Cerebellar cortex (tissue), 1 donor: ENCODE measurements around the gene CPXM1.
"Not testable (repeated sequence)": the region's sequence is repeated elsewhere in the genome, so short reads cannot be mapped to it uniquely, and the experiment has no call there.

Experiments used
- DNase-seq: peaks from one replicate; pipeline ENCODE4 v3.0.0-alpha.2; 2015; ENCODE audit warnings: low spot score

Gene CPXM1

DNA sequence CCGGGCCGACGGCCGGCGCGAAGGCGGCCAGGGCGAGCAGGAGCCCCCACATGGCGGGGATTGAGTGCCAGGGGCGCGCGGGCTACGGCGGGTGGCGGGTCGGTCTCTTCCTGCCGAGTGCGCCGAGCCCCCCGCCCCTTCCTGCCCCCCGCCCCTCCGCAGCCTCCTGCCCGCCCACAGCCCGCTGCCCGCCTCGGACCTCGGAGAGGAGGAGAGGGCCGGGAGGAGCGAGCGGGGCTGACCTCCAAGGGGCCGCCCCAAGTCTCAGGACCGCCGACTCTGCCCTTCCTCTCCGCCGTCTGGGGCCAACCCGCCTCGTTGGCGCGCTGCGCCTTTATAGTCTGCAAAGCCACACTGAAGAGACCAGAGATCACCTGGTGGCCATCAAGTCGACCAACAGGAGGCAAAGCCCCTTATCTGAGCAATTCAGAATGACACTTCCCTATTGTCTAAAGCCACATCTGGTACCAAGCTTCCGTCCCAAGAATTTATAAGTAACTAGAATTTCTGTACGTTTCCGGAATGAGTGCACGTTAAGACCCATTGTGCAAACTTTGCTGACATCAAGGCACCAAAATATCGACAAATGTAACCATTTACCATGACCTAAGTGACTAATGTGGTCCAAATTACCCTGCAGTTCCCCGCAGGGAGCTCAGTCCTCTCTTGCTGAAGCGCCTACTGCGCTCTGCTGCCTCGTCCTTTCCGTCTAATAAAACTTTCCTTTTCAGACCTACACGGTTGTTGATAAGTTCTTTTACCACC is at the start of gene CPXM1:
Gene CPXM1, minus strand, starts transcription at position 107 of the 765 bp plus-strand sequence. Its CDS starts 55 bp downstream, at position 52.
- no peak for DNase-seq

DNA sequence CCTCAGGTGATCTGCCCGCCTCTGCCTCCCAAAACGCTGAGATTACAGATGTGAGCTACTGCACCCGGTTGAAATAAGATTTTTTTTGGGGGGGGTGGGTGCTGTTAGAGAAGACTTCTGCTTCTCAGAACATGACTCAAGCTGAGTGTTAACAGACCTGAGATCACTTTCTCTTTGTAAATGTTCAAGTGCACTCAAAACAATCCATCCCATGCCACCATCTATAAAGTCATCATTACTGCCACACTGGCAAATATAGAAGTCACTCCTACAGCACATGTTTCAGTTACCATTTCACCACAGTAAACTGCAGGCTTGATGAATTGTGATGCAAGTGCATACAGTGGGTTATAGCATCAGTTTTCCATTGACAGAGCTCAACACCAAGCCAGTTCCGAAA is 49.1 kb upstream of the CPXM1 start:
- DNase-seq = no peak

DNA sequence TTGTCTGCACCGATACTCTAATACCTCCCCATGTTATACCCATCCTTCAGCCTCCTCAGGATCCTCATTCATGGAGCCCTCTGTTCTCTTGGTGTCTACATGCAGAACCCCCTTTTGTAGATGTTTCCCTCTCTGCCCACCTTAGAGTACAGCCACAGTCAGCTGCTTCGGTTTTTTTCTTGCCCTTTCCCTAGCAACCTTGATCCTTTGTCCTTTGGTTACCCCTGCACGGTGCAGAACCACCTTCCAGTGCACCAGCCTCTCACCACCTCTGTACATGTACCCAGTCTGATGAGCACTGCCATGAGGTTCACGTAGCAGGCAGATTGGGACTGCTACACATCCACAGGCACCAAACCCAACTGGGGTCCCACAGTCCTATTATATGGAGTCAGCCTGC is 47.4 kb upstream of the CPXM1 start:
- DNase-seq = no peak

DNA sequence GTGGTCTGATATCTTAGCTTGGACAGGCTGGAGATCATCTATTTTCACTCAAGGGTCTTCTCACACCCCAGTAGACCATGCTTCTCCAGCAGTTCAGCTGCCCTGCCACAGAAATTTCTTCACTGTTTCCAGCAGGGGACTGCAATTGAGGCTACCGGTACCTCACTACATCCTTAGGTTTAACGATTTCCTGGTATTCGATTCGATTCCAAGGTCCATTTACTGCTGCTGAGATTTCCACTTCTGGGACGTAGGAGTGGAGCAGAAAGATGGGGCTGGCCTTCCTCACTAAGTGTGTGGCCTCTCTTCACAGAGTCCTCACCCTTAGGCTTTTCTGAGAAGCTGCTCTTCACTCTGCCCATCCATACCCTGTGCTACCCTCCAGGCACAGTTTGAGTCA is 46.3 kb upstream of the CPXM1 start:
- no peak for DNase-seq

DNA sequence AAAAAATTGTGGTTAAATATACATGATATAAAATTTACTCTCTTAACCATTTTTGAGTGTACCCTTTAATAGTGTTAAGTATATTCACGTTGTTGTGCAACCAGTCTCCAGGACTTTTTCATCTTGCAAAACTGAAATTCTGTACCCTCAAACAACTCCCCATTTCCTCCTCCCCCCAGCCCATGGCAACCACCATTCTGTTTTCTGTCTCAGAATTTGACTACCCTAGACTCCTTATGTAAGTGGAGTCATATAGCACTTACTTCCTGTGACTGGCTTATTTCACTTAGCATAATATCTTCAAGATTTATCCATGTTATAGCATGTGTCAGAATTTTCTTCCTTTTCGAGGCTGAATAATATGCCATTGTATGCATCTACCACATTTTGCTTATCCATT is 45.2 kb upstream of the CPXM1 start:
- no peak for DNase-seq

DNA sequence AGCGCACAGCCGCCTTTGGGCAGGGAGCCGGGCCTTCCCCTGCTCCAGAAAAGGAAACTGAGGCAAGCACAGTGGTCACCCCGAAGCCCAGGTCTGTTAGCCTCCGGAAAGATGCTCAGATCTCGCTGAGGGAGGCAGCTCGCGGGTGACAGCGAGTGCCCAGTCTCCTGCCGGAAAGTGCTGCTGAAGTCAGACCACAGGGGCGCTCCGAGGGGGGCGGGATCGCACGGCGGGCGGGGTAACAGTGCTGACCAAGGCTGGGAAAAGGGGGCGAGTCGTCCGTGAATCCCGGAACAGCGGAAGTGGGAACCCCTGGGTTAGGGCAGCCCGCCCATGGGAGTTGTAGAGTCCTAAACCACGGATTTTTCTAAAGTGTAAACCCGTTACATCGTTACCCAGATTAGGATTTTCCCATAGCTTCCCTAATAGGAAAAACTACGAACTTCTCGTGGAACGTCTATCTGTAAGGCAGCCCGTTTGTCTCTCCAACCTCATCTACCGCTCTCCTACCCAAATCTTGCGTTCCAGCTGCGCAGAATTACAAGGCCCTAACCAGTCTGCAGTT is 40.6 kb upstream of the CPXM1 start:
- peak; percentile 39 for DNase-seq

DNA sequence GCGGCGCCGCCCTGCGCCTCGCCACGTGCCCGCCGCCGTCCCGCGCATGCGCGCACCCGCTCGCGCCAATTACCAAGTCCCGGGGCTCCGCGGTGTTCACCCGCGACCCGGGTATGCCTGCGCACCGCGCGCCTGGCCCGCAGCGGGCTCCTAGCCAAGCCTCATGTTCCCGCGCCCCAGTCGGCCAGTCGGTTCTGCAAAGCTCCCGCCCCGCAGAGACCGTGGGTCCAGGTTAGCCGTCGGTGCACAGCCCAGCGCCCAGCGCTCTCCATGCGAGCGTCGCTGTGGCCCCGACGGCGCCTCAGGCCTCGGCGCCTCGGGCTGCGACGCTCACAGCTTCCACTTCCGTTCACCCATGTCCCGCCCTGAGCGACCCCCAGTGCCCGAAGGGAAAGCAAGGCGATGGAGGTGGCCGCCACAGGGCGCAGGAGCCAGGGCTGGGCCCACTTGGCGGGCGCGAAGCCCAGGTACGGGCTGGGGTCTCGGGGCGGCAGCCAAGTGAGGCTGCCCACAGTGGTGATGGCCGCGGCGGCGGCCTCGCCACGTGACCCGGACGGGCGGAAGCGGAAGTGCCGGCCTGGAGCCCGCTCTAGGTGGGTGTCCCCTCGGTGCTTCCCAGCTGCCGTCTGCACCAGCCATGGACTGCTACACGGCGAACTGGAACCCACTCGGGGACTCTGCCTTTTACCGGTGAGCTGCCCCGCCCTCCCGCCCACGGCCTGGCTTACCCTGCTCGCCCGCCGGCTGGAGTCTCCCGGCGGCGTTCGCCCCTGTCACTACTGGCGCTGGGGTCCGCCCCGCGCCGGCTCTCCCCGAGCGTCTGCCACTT is 39.9 kb upstream of the CPXM1 start, which contains the start of the genes PCED1A and VPS16:
Gene PCED1A, minus strand, starts transcription at position 518 of the 829 bp plus-strand sequence. CDS start 743 bp downstream, outside the sequence.
Gene VPS16, plus strand, starts transcription at position 608 of the 829 bp plus-strand sequence. Its CDS starts 30 bp downstream, at position 638.
- DNase-seq = peak; percentile 84

DNA sequence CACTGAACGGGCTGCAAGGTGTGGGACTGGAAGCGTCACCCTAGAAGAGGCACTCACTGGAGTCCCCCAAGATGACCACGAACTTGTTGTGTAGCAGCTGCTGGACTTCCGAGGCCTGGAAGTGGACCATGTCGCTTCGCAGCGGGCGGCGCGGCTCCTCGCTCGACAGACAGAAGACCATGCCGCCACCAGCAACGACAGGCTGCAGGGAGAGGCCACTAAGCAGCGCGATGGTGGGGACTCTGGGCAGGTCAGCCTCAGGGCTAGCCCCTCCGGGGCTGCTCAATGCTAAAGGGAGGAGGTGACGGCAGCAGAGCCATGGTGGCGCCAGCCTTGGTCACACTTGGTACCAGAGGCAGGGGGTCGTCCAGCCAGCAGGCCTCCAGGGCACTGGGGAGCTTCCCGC is 39.3 kb upstream of the CPXM1 start:
- DNase-seq = no peak

DNA sequence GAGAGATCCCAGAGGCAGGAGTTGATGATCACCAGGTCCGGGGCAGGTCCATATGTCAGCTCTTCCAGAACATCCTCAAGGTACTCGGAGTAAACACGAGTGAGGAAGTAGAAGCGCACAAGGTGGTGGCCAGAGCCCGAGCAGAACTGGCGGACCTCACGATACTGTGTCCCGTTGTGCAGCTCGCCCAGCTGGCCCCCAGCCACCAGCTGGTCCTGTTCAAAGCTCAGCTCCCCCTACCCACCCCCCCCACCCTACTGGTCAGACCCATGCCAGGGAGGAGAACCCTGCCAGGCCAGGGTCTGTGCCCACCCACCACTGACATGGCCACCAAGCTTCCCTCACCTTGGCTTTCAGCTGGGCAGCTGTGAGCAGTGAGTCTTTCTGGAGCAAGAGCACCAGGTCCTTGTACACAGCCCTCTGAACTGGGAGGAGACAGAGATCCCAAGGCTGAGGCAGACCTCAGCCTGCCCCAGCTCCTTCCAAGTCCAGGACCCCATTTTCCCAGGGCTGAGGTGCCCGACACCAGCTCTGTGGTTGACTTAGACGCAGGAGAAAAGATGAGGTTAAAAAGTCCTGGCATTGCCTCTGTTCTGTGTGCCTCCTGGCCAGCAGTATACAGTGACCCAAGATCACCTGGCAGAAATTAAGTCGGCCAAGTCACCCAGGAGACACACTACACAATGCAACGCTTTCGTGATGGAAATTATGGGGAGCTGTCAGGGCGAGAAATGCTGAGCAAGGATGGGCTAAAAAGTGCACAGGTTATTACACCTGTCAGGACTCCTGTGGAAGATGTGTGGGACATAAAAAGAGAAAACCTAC is 38.6 kb upstream of the CPXM1 start:
- DNase-seq = no peak

DNA sequence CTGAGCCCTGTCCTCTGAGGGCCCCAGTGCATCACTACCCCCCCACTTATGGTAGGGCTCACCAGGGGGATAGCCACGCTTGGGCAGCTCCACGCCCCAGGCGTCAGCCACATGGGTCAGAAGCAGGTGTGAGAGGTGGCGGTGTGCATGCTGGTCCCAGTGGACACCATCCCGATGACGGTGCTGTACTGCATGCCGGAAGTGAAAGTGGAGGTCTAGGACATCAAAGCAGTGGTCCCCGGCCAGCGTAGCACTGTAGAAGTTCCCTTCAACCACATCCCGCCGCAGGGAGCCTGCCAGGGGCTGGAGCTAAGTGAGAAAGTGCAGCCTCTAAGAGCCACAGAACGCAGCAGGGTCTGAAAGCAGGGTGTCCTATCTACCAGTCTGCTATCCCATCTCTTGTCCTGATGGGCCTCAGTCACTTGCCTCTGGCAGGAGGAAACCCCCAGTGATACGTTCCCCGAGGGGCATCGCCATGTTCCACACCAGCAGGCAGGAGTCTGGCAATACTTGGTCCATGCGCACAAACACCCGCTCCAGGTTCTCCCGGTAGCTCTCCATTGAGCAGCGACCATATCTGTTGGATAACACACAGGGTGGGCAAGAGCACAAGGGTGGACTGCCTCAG is 37.9 kb upstream of the CPXM1 start:
- no peak for DNase-seq

DNA sequence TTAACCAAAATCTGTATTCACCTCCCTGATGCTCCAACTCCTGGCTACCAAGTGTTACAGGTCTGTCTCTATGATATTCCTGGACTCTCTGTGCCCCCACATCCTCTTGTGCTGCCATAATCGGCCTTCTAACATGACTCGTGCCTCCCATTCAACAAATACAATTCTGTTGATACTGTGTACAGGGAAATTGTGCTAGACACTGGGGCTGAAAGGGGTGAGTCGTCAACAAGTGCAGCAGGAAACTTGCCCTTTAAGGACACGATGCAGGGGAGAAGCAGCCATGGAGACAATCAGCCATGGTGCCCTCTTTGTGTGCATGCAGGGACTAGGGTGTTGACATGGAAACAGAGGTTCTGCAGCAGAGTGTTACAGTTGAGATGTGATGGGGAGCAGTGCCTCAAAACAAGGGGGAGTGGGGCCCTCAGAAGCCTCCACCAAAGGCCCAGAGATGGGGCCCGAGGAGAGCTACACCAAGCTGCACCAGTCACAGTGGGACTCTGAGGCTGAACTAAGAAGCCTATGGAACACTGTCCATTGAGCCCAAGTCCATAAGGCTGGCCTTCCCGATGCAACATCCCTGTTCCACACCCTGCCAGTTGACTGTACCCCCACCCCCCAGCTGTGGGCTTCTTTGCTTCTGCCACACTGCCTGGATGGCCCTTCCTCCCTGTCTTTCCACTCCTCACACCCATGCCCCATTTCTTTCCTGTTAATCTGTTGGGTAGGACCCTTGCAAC is 37.0 kb upstream of the CPXM1 start:
- no peak for DNase-seq

DNA sequence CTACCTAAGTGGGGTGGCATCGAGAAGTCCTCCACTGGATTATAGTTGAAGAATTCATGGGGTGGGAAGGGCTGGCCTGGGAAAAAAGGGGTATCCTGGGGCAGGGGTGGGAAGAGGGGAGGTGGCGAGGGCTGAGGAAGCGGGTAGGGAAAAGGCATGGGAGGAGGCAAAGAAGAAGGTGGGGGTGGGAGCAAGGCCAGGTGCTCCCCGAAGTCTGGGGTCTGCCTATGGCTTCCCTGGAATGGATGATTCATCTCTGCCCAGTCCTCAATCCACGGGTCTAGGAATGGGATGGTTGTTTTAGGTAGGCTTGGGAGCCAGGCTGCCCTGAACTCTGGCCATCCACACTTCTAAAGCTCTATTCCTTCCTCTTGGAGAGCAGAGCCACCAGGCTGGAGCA is 35.6 kb upstream of the CPXM1 start:
- DNase-seq = no peak

DNA sequence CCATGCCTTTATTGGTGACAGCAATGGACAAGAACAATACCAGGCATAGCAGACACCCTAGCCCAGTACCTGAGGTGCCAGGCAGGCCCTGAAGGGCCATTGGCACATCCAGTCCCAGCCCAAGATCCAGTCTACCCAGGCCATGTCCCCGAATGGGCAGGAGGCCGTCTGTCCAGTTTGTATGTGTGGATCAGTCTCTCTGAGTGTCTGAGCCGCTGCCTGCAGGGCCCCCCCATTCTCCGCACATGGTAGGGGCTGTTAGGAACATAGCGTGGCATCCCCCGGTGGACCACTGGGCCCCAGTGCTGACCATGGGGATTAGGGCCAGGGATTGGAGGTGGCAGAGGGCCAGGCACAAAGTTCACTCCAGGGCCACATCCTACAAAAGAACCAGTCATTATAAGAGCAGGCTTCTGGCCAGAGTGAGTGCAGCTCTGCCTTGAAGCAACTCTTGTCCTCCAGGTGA is 34.9 kb upstream of the CPXM1 start:
- DNase-seq = no peak

DNA sequence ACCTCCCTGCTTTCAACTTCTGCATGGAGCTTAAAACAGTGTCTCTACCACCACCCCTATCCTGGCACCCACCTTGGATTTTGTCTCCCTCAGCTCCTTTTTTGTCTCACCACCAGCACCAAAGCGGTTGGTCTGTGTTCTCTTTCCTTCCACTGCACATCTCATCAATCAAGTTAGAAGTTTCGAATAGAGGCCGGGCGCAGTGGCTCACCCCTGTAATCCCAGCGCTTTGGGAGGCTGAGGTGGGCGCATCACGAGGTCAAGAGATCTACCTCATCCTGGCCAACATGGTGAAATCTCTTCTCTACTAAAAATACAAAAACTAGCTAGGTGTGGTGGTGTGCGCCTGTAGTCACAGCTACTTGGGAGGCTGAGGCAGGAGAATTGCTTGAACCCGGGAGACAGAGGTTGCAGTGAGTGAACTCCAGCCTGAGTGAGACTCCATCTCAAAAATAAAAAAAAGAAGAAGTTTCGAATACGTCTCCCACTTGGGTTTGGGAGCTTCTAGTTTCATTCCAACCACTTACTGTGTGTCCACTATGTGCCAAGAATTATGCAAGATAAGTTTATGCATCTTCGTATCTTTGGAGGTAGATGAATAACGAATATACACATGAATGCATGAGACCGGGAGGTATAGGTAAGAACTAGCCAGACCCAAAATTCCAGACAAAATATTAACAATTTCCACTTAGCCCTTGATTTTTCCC is 34.1 kb upstream of the CPXM1 start:
- DNase-seq = no peak

DNA sequence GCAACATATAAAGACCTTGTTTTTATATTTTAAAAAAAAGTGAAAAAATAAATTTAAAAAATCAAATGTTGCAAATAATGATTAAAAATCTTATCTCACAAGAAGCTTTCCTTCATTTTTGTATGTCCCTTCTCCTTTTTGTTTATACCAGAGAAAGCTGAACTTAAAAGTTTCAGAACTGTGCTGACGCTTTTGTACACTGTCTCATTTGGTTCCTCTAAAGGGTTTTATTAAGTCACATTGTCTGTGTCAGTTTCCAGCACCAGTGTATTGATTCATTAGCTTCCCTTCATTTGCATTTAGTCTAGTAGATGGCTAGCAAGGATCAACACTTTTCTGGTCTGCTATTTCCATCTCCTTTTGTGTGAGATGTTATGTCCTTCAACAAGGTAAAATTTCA is 33.3 kb upstream of the CPXM1 start:
- DNase-seq = no peak

DNA sequence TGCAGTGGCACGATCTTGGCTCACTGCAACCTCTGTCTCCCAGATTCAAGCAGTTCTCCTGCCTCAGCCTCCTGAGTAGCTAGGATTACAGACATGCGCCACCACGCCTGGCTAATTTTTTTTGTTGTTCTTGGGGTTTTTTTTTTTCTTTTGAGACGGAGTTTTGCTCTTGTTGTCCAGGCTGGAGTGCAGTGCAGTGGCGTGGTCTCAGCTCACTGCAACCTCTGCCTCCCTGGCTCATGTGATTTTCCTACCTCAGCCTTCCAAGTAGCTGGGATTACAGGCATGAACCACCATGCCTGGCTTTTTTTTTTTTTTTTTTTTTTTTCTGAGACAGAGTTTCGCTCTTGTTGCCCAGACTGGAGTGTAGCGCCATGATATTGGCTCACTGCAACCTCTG is 30.8 kb upstream of the CPXM1 start:
- DNase-seq = not testable (repeated sequence)

DNA sequence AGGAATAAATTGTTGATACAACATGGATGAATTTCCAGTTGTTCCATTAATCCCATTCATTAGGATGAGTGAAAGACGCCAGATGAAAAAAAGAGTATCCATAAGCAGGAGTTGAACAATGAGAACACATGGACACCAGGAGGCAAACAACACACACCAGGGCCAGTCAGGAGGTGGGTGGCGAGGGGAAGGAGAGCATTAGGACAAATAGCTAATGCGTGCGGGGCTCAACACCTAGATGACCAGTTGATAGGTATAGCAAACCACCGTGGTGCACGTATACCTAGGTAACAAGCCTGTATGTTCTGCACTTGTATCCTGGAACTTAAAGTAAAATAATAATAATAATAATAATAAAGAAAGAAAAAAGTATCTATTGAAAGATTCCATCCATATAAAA is 28.9 kb upstream of the CPXM1 start:
- DNase-seq = no peak

DNA sequence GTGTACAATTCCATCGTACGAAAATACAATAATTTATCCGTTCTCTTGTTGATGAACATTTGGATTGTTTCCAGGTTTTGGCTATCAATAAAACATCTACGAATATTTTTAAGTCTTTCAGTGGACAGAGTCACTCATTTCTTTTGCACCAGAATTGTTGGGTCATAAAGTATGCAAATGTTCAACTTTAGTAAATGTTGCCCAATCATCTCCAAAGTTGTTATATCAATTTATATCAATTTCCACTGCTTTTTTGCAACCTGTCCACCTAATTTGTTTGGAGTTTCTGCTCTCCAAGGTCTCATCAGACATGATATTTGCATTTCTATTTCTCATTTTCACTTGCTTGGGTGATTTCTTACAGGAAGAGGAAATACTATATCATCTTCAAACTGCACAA is 26.2 kb upstream of the CPXM1 start:
- no peak for DNase-seq

DNA sequence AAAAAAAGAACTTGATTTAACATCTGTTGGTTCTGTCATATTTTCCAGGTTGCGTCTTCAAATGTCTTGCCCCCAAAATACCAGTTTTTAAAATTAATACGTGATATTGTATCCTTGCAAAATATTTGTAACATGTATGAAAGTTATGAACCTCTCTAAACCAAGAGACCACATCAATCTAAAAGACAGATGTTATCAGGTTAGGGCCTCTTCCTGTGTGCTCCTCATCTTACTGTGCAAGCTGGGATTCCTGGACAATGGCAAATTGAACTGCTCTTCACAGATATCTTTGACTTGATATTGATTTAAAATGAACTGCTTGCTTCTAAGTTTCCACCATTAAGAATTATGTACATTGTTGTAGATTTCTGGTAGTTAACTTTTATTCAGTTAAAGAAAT is 25.3 kb upstream of the CPXM1 start:
- no peak for DNase-seq

DNA sequence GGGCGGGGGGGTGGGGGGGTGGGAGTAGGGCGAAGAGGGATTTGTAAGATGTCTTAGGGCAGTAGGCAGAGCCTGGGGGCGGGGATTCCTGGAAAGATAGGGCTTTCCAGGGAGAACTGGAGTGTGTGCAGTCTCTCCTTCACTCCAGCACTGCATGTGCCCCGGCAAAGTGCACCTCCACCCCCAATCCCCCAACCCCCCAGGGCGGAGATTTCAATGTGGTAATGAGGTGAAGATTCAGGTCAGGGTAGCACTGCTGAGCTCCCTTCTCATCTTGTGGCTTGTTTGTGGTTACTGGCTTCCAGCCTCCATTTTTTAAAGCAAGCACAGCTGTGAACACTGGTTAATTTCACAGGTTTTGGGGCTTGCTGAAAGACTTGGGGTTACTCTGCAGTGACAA is 21.6 kb upstream of the CPXM1 start:
- DNase-seq = no peak
